Stimulated activated naive CD8-positive, alpha-beta T cell treated with anti-CD3 and anti-CD28 coated beads, Interleukin-15, Interleukin-2, amounts not matched to agents 100 ng/mL and 50 ng/mL, for 24 hours (primary cell): ENCODE results near the gene WASL.
"Not testable (repeated sequence)": the region's sequence is repeated elsewhere in the genome, so short reads cannot be mapped to it uniquely, and the experiment has no call there.

Source experiments
- H3K27ac Mint-ChIP-seq: one replicate; pipeline ENCODE4 v1.8.0; 2021; ENCODE audit warnings: mild to moderate bottlenecking, mixed read lengths
- H3K27me3 Mint-ChIP-seq: one replicate; pipeline ENCODE4 v1.8.0; 2021; ENCODE audit warnings: mixed read lengths
- H3K36me3 Mint-ChIP-seq: one replicate; pipeline ENCODE4 v1.8.0; 2021; ENCODE audit warnings: low read depth, mixed read lengths
- H3K4me1 Mint-ChIP-seq: one replicate; pipeline ENCODE4 v1.8.0; 2021; ENCODE audit warnings: low read depth, mixed read lengths
- H3K4me3 Mint-ChIP-seq: one replicate; pipeline ENCODE4 v1.8.0; 2021; ENCODE audit warnings: mild to moderate bottlenecking, mixed read lengths
- H3K9me3 Mint-ChIP-seq: one replicate; pipeline ENCODE4 v1.8.0; 2021; ENCODE audit warnings: mixed read lengths

The WASL gene

DNA sequence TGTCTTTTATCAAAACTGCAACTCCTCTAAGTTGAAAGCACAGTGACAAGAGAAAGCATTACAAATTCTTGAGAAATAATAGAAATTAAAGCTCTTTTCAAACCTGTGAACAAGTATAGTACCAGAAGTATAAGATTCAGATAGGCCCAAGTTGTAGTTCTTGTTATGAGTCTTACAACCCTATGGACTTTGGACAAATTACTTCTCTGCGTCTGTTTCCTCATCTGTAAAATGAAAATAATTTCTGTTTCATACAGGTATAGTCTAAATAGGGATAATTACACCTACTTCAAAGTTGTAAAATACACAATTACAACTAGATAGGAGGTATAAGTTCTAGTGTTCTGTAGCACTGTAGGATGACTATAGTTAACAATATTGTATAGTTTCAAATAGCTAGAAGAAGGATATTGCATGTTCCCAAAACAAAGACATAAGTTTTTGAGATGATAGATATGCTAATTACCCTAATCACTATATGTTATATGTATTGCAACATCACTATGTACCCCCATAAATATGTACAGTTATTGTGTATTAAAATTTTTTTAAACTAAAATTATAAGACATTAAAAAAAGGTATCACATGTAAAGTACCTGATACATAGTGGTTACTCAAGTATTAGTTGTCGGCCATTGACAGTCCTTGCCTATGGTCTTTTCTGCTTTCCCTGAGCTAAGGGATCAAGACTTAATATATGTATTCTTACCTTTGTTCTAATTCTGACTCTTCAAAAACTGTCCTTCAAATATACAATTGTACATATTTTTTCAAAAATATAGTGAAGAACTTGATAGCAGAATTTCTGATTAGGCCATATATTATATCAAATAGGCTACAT, 1.8 kb upstream of the WASL start:
- Mint-ChIP-seq H3K4me1 (peaks cover 53% of the 10 kb centered on the region), H3K9me3 (no peaks in the 10 kb centered on the region), H3K27me3 (no peaks in the 10 kb centered on the region), H3K27ac (no peak overlapping the region), H3K36me3 (peaks cover 8% of the 10 kb centered on the region), H3K4me3 (peak overlapping the region; percentile 97)

GRCh38 chr7:123749537-123749857, 694 bp upstream of the WASL start:
- Mint-ChIP-seq H3K27ac (peak overlapping the region; percentile 92), H3K4me1 (peaks cover 58% of the 10 kb centered on the region), H3K9me3 (no peaks in the 10 kb centered on the region), H3K36me3 (peaks cover 8% of the 10 kb centered on the region), H3K4me3 (peak overlapping the region; percentile 97), H3K27me3 (no peaks in the 10 kb centered on the region)

GRCh38 chr7:123748171-123748733, 551 bp downstream of the WASL start:
- peak overlapping the region; percentile 97 for H3K4me3 Mint-ChIP-seq
- H3K27ac Mint-ChIP-seq, result peak overlapping the region; percentile 94
- peaks cover 66% of the 10 kb centered on the region for H3K4me1 Mint-ChIP-seq
- no peaks in the 10 kb centered on the region for H3K9me3 Mint-ChIP-seq
- peaks cover 8% of the 10 kb centered on the region for H3K36me3 Mint-ChIP-seq
- H3K27me3 Mint-ChIP-seq, result no peaks in the 10 kb centered on the region

DNA sequence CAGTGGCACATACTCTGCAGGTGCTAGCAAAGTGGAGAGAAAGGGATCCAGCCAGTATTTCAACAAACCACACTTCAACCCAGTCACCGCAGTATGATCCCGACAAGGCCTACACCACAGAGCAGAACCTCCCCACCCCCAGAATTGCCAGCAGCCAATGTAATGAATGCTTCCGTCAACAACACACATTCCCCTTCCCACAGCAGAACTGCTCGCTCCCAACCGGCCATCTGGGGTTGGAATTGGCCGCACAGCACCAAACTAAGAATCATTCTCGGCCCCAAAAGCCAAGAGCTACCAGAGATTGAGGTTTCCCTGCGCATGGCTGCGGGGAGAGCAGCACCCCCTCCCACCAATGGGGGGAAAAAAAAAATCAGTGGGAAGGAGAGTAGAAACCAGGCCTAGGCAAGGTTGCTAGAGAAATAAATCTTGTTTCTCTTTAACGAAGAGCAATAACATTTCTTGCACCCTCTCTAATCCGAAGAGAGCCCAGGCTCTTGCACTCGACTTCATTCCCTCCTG, 1.1 kb downstream of the WASL start:
- H3K27me3 Mint-ChIP-seq, result no peaks in the 10 kb centered on the region
- no peaks in the 10 kb centered on the region for H3K9me3 Mint-ChIP-seq
- H3K27ac Mint-ChIP-seq, result peak overlapping the region; percentile 94
- H3K4me3 Mint-ChIP-seq, result peak overlapping the region; percentile 97
- H3K4me1 Mint-ChIP-seq, result peaks cover 72% of the 10 kb centered on the region
- peaks cover 8% of the 10 kb centered on the region for H3K36me3 Mint-ChIP-seq

- Mint-ChIP-seq H3K27ac (peak overlapping the region; percentile 94), H3K4me1 (peaks cover 78% of the 10 kb centered on the region), H3K9me3 (no peaks in the 10 kb centered on the region), H3K36me3 (peaks cover 8% of the 10 kb centered on the region), H3K4me3 (peak overlapping the region; percentile 97), H3K27me3 (no peaks in the 10 kb centered on the region)
These were observed 1.8 kb downstream of the WASL start for GRCh38 chr7:123746931-123747488.

DNA sequence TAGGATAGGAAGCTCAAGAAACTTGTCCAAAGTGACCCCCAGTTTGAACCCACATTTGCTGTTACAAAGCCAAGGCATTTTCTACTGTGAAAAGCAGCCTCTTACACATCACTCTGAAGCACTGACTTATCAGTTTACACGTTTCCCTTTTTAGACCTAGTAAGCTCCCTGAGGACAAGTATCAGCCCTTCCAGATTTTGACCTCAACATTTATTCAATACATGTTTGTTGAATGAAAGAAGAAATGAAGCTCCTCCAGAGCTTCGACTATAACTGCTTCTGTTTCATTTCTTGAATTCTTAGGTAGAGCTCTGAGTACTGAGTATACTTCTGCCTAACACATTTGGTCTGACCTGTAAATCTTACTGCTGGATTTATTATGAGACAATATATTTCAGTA, 2.7 kb downstream of the WASL start:
- H3K9me3 Mint-ChIP-seq, result no peaks in the 10 kb centered on the region
- H3K4me1 Mint-ChIP-seq, result peaks cover 69% of the 10 kb centered on the region
- peaks cover 8% of the 10 kb centered on the region for H3K36me3 Mint-ChIP-seq
- peak overlapping the region; percentile 97 for H3K4me3 Mint-ChIP-seq
- H3K27ac Mint-ChIP-seq, result no peak overlapping the region
- no peaks in the 10 kb centered on the region for H3K27me3 Mint-ChIP-seq

- no peaks in the 10 kb centered on the region for H3K9me3 Mint-ChIP-seq
- H3K36me3 Mint-ChIP-seq, result peaks cover 8% of the 10 kb centered on the region
- H3K4me3 Mint-ChIP-seq, result no peak overlapping the region
- no peak overlapping the region for H3K27ac Mint-ChIP-seq
- no peaks in the 10 kb centered on the region for H3K27me3 Mint-ChIP-seq
- peaks cover 72% of the 10 kb centered on the region for H3K4me1 Mint-ChIP-seq
These were observed 3.4 kb downstream of the WASL start for GRCh38 chr7:123745437-123745836.

GRCh38 chr7:123744416-123744815, 4.4 kb downstream of the WASL start:
- Mint-ChIP-seq H3K27ac (no peak overlapping the region), H3K9me3 (no peaks in the 10 kb centered on the region), H3K36me3 (peaks cover 8% of the 10 kb centered on the region), H3K27me3 (no peaks in the 10 kb centered on the region), H3K4me1 (peaks cover 66% of the 10 kb centered on the region), H3K4me3 (no peak overlapping the region)

- Mint-ChIP-seq H3K4me3 (no peak overlapping the region), H3K36me3 (peaks cover 22% of the 10 kb centered on the region), H3K4me1 (peaks cover 60% of the 10 kb centered on the region), H3K9me3 (no peaks in the 10 kb centered on the region), H3K27me3 (no peaks in the 10 kb centered on the region), H3K27ac (no peak overlapping the region)
These were observed 6.9 kb downstream of the WASL start for GRCh38 chr7:123741940-123742339.

GRCh38 chr7:123738808-123739207, 10.0 kb downstream of the WASL start:
- Mint-ChIP-seq H3K27ac (no peak overlapping the region), H3K27me3 (no peaks in the 10 kb centered on the region), H3K36me3 (peaks cover 33% of the 10 kb centered on the region), H3K4me1 (peaks cover 34% of the 10 kb centered on the region), H3K4me3 (no peak overlapping the region), H3K9me3 (peaks cover 5% of the 10 kb centered on the region)

DNA sequence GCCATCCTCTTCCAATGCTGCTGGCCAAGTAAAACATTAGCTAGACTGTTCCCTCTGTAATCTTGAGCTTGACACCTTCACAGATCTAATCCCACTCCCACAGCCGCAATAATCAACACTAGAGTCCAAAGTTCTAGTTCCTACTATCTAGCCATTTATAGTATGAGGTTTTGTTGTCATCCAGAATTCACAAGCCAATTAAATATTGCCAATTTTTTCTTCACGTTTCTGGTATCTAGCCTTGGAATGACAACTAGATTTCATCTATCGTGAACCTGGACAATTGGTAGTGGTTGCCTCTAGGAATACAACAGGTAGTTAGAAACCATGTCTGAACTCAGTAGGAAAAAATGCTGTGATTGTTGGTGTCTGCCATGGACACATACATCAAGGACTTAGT, 10.4 kb downstream of the WASL start:
- H3K27ac Mint-ChIP-seq, result no peak overlapping the region

GRCh38 chr7:123737168-123737674, 11.6 kb downstream of the WASL start:
- Mint-ChIP-seq H3K4me1 (peaks cover 34% of the 10 kb centered on the region), H3K36me3 (peaks cover 45% of the 10 kb centered on the region), H3K9me3 (peaks cover 16% of the 10 kb centered on the region)
- H3K27me3 Mint-ChIP-seq, H3K27ac Mint-ChIP-seq, H3K4me3 Mint-ChIP-seq: not testable (repeated sequence)

More for the DNA sequence above, 10.4 kb downstream of the WASL start:
- peaks cover 37% of the 10 kb centered on the region for H3K36me3 Mint-ChIP-seq
- H3K4me1 Mint-ChIP-seq, result peaks cover 34% of the 10 kb centered on the region
- no peaks in the 10 kb centered on the region for H3K27me3 Mint-ChIP-seq
- H3K9me3 Mint-ChIP-seq, result peaks cover 9% of the 10 kb centered on the region
- no peak overlapping the region for H3K4me3 Mint-ChIP-seq

DNA sequence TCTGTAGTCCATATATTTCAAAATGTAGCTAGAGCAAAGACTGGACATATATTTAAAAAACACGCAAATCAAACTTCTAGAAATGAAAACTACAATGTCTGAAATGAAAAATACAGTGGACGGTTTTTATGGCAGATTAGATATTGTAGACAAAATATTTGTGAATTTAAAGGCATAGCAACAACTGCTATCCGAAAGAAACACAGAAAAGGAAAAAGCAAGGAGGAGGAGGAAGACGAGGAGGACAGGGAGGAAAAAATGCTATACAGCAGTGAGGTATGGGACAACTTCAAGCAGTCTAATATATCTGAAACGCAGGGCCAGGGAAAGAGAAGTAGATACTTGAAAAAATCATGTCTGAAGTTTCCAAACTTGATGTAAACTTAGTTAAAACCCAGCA, 13.3 kb downstream of the WASL start:
- H3K27ac Mint-ChIP-seq, result no peak overlapping the region
- H3K9me3 Mint-ChIP-seq, result peaks cover 23% of the 10 kb centered on the region
- H3K4me3 Mint-ChIP-seq, result no peak overlapping the region
- H3K4me1 Mint-ChIP-seq, result peaks cover 34% of the 10 kb centered on the region
- H3K27me3 Mint-ChIP-seq, result no peaks in the 10 kb centered on the region
- H3K36me3 Mint-ChIP-seq, result peaks cover 54% of the 10 kb centered on the region

- Mint-ChIP-seq H3K27ac (no peak overlapping the region), H3K4me1 (peaks cover 33% of the 10 kb centered on the region), H3K4me3 (no peak overlapping the region), H3K27me3 (no peaks in the 10 kb centered on the region), H3K9me3 (peaks cover 23% of the 10 kb centered on the region), H3K36me3 (peaks cover 54% of the 10 kb centered on the region)
These were observed 14.3 kb downstream of the WASL start for GRCh38 chr7:123734498-123734897.

DNA sequence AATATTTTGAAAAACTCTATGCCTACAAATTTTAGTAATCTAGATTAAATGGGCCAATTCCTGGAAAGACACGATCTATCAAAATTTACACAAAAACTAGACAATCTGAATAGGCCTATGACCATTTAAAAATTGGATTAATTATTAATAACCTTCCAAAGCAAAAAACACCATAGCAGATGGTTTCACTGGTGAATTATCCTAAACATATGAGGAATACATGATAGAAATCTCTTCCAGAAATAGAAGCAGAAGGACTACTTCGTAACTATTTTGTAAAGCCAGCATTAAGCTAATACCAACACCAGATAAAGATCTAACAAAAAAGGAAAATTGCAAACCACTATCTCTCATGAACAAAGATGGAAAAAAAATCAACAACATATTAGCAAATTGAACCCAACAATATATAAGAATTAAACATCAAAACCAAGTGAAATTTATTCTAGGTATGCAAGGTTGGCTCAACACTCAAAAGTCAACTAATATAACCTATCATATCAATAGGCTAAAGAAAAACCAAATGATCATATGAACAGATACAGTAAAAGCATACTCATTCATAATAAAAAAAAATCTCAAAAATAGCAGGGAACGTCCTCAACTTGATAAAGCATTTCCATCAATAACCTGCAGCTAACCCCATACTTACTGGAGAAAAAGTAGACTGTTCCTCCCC, 16.3 kb downstream of the WASL start:
- peaks cover 39% of the 10 kb centered on the region for H3K4me1 Mint-ChIP-seq
- peaks cover 48% of the 10 kb centered on the region for H3K36me3 Mint-ChIP-seq
- no peaks in the 10 kb centered on the region for H3K27me3 Mint-ChIP-seq
- no peak overlapping the region for H3K4me3 Mint-ChIP-seq
- H3K9me3 Mint-ChIP-seq, result peaks cover 23% of the 10 kb centered on the region
- H3K27ac Mint-ChIP-seq, result no peak overlapping the region
